Measurements from ENCODE around the gene MOB1A. TPM values are rescaled to one million over a fixed set of nuclear protein-coding genes. Genes with fewer than 3 reads are reported as not detected.
"Not testable (repeated sequence)": the region's sequence is repeated elsewhere in the genome, so short reads cannot be mapped to it uniquely, and the experiment has no call there.

The MOB1A gene
- 109 TPM for total RNA-seq
- long read RNA-seq, full-length matches to known transcripts = 72 of 85 reads
- long read RNA-seq, partial matches to known transcripts = 0 of 85 reads
- long read RNA-seq, other reads (novel, unspliced or antisense) = 13 of 85 reads

DNA sequence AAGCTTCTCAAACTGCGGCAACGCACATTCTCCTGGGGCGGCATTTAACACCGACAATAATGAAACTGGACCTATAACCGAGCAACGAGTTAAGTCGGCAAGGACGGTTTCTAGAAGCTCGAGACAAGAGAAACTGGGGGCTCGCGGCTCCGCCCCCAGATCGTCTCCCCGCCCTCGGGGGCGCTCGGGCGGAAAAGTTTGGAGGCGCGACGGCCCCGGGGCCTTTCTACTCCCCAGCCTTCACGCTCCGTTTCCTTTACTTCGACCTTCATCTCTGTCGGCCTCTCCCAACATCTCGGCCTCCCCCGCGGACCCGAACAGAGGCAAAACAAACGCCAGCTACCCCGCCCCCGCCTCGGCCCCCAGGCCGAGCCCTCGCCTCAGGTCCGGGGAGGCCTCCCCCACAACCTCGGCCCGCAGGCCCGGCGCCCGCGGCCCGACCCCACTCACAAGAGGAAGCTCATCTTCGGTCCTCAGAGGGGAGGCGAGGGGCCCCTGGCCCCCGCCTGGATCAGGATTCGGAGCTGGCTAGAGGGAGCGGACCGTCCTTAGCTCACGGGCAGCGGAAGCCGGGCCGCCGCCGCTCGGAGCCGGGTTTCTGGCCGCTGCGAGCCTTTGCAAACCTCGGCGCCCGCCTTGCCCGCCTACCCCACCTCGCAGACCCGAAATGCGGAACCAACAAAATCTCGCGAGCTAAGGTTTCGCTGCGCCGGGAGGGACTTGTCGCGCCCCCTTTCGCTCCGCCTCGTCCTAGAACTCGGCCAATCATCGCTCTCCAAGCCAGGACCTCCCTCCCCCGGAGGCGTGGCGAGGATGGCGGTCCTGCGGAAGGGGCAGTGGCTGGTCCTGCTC, at the start of gene MOB1A:
MOB1A (minus strand) TSS at position 669 of the 852 bp plus-strand sequence; CDS start at position 464, 205 bp downstream.
- DNase-seq (ENCODE audit: low spot score) = peak; percentile 98

DNA sequence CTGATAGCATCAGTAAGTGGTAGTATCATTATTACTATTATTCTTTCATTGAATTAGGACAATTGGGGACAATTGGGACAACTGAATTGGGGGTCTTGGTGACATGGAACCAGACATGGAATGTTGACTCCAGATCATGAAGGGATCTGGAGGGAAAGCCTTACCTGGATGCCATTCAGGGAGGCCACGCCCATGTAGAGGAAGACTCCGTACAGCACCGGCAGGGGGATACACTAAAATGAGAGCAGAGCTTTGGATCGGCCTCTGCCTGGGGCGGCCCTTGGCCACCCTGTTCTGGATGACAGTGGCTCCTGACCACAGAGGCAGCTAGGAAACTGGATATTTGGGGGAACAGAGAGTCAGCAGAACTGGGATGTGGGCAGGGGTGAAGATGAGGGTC, 49.0 kb upstream of the MOB1A start:
- no peak for DNase-seq (ENCODE audit: low spot score)

DNA sequence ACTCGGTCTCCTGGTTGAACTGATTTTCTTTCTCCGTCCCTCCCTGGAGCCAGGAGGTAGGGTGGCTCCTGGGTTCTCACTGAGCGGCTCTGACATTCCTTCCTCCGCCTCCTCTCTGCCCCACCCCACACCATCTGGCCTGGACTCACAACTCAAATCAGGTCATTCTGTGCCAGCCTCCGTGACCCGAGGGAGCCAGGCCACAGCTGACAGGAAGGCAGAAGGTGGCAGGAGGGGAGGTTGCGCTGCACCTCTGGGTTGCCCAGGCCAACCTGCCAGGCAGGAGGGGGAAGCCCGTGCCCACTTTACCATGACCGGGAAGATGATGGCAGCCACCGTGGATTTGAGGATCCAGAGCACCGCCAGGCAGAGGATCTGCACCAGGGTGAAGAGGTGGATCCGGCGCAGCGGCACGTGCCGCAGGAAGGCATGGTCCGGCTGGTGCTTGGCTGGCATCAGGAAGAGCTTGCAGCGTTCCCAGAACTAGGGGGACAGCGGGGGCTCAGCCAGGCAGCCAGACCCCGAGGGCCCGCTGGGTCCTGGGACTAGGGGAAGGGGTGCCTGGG, 48.1 kb upstream of the MOB1A start:
- DNase-seq (ENCODE audit: low spot score) = no peak

DNA sequence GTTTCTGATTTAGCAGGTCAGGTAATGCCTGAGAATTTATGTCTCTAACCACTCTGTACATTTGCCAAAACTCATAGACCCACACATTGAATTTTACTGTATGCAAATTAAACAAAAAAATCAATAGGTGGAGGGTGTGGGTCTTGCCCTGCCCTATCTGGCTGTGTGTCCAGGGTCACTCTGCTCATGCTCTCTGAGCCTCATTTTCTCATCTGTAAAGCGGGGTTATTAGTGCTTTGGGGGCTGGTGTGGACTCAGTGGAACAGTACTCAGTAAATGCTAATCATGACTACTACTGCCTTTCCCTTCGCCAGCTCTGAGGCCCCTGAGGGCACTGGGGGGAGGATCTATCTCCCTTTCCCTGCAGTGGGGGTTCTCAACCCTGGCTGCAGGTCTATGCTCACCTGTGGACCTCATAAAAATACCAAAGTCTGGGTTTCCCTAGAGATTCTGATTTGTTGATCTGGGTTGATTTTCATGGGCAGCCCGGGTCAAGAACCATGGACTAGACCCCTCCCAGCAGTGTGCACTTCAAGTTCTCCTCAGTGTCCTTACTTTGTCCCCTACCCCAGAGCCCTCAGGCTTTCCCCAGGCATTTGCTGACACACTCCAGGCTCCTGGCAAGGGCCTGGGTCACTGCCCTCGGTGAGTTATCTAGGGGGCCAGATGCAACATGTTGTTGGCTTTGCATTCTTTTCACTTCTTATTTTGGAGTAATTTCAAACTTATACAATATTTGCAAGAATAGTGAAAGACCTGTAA, 47.2 kb upstream of the MOB1A start:
- no peak for DNase-seq (ENCODE audit: low spot score)

DNA sequence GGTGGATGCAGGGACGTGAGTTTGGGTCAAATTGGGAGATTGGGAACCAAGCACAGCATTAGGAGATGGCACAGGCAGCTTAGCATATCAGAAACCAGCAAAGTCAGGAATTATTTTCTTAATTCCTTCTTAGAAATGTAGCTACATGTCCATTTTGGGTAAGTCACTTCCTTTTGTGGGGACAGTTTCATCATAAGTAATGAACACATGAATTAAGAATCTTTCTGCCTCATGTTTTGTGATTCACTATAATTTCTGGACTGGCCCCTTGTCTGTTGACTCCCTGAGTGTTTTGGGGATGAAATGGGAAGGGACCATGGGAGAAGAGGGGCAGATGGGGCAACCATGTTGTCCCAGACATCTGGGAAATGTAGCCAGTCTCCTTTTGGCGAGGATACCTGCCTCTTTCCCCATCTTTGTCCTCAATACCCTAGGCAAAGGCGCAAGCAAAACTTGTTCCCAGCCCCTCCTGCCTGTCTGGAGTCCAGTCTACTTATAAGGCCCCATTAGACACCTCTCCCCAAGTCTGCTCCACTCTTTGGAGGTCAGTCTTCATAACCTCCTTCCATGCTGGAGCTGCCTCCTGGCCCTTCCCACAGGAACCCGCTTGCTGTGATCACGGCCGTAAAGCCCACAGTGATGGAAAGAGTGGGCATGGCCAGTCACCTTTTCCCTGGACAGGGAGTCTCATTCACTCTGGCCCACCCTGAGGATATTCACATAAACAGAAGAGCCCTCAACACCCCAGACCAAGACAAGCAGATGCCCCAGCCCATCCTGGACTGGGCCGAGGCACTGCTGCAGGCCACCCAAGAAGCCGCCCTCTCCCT, 45.5 kb upstream of the MOB1A start:
- DNase-seq (ENCODE audit: low spot score) = peak; percentile 81

DNA sequence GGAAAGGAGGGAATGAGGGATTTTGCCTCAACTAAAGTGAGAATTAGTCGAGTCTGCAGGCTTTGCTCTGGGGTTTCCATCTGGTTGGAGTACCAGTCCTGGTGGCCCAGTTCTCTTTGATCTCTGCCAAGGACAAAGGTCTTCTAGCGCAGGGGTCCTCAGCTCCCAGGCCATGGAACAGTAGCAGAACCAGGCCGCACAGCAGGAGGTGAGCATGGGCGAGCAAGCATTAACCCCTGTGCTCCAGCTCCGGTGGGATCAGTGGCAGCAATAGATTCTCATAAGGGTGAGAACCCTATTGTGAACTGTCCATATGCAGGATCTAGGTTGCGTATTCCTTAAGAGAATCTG, 43.6 kb upstream of the MOB1A start:
- DNase-seq (ENCODE audit: low spot score) = no peak

DNA sequence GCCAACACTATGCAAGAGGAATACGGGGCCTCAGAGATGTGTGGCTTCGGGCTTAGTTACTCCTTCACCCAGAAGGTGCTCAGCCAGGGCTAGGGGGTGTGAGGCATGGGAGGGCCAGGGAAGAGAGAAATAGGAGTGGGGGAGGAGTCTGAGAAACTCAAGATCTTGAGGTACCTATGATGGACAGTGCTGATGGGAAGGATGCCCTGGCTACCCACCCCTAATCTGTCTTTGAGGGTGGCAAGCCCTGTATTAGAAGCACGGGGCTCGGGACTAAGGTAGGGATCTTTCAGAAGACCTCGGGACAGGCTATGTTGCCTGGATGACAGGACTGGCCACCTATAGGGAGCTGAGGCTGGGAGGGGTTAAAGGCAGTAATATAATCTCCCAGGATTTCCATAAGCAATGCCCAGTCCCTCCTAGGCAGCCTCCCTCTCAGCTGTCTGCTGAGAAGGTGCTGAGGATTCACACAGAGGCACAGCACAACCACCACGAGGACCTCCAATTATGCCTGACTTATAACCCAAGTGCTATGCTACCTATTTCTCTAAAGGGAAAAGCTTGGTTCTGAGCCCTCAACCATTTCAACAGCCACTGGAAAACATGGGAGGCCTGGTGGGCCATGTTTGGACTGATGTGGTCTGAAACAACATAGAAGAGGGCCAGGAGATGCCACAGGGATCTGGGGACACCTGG, 43.1 kb upstream of the MOB1A start:
- no peak for DNase-seq (ENCODE audit: low spot score)

DNA sequence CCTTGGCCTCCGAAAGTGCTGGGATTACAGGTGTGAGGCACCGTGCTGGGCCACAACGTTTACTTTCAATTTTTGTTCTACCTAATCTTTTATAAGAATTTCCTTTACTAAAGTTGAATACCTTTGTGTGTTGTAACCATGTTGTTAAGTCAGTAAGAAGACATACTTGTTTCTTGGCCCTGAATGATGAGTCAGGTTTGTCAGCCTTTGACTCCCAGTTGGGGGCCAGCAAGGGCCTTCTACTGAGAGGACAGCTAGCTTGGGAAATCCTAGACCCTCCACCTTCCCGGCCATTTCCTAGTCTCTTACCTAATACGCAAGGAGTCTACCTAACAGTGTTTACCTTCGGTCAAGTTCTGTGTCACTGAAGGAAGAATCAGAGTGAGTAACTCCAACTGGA, 42.4 kb upstream of the MOB1A start:
- no peak for DNase-seq (ENCODE audit: low spot score)

DNA sequence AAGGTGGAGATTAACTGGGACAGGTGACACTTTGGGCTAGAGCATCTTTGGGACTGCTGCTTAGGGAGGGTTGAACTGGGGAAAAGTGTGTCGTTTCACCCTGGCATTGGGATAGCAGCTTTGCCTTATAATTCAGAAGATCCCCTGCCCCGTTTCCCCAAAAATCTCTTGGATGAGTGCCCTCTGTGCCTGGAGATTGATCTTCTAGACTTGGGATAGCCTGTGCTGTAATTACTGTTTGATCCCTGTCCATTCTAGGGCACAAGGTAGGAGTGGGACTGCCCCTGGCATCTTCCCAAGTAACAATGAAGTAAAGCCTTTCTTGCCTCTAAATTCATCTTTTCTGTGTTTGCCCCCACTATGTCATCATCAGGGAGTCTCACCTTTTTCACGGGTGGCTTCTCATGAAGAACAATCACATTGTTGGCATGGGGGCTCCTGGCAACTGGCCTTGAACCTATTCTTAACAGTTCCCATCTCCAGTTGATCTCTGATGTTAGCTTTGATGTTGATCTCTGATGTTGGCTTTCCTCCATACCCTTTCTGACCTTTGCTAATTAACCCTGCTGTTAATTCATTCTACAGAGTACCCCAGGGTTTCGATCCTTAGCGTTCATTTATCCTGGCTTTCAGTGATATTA, 41.3 kb upstream of the MOB1A start:
- no peak for DNase-seq (ENCODE audit: low spot score)

DNA sequence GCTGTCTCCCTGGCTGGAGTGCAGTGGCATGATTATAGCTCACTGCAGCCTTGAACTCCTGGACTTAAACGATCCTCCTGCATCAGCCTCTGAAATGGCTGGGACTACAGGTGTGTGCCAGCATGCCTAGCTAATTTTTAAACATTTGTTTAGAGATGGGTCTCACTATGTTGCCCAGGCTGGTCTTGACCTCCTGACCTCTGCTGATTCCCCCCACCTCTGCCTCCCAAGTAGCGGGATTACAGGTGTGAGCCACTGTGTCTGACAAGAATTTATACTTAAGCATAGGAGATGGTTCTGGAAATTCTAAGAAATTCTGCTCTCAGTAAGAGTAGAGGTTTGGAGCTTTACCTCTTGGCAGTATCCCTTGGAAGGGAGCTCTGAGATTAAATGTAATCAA, 38.0 kb upstream of the MOB1A start:
- peak; percentile 20 for DNase-seq (ENCODE audit: low spot score)

DNA sequence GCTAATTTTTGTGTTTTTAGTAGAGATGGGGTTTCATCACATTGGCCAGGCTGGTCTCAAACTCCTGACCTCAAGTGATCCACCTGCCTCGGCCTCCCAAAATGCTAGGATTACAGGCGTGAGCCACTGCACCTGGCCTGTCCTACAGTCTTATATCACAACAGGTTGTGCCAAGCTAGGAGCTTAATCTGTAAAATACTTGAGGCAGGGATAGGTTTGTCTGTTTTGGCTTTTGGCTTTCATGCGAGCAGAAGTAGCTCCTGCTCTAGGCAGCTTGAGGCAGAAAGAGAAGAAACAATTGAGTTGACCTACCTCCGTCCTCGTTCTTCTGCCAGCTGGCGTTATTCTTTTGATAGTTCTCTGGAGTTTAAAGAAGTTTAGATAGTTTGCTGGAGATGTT, 37.1 kb upstream of the MOB1A start:
- not testable (repeated sequence) for DNase-seq (ENCODE audit: low spot score)

DNA sequence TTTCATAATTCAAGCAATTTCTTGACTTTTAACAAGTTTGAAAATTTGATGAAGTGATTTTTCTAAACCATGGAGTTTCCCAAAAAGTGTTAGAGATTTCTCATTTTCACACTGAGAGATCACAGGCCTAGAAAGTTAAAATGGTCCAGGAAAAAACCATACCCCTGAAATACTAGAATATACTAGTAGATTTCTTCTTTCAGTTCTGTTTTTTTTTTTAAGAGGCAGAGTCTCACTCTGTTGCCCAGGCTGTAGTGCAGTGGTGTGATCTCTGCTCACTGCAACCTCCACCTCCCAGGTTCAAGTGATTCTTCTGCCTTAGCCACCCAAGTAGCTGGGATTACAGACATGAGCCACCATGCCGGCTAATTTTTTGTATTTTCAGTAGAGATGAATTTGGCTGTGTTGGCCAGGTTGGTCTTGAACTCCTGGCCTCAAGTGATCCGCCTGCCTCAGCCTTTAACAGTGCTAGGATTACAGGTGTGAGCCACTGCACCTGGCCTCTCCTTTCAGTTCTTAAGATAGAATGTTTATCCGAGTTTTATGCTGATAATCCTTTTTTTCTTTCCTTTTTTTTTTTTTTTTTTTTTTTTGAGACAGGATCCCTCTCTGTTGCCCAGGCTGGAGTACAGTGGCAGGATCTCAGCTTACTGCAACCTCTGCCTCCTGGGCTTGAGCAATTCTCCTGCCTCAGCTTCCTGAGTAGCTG, 34.2 kb upstream of the MOB1A start:
- no peak for DNase-seq (ENCODE audit: low spot score)

DNA sequence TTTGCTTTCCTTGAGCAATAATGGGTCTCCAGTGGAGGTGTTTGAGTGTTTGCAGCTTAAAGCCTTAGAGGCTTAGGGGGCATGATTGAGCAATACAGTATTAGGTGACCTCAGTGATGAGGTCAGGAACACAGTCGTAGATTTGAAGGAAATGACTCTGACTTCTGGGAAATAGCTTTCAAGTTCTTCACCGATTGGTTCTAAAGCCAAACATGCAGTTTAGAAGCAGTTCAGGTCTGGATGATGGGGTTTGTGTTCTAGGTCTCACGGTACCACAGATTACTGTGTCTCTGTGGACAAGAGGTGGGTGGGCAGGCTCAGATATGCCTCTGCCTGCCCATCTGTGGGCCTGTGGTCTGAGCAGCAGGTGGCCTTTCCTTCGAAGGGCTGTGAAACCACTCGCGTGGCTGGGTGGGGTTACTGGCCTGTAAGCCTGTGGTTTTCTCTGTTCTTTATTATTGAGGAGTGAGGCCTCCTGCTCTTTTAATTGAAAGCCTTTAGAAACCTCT, 27.6 kb upstream of the MOB1A start:
- peak; percentile 81 for DNase-seq (ENCODE audit: low spot score)

DNA sequence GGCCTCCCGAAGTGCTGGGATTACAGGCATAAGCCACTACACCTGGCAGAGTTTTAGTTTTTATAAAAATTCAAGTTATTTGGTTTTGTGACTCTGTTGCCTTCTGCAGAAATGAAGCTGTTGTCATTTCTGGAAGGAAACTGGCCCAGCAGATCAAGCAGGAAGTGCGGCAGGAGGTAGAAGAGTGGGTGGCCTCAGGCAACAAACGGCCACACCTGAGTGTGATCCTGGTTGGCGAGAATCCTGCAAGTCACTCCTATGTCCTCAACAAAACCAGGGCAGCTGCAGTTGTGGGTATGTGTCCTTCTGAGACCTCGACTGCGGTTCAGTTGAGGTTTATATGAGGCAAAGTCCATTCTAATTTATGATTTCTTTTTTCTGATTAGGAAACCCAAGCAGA, 26.9 kb upstream of the MOB1A start:
- DNase-seq (ENCODE audit: low spot score) = peak; percentile 65

DNA sequence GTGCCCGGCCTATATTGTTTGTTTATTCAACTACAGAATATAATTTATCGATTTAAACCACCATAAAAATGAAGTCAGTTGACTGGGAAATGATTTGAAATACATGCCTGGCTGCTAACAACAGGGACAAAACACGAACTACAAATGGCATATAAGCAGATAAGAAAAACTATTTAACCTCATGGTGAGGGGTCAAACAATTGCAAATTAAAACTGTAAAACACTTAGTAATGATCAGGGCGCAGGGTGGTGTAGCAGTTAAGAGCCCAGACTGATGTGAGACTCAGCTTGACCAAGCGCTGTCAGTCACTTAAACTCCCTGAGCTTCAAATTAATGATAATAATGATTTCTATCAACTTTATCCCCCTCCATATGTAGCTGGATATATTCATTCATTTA, 26.4 kb upstream of the MOB1A start:
- peak; percentile 47 for DNase-seq (ENCODE audit: low spot score)

DNA sequence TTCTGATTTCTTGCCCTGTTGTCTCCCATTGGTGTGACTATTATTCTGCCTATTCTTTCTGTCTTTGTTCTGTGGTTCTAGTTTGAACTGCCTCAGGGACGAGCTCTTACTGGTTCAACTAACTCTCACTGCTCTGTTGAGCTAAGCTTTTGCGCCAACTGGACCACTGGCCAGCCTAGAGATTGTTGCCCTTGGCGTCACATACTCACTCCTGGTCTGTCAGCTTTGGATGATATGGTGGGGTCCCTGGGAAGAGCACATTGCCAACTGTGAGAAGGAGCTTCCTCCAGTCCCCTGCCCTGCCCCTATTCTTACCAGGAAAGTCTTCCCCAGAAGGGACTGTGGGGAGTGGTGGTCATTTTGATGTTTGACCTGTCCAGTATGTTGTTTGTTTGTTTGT, 25.8 kb upstream of the MOB1A start:
- DNase-seq (ENCODE audit: low spot score) = no peak

DNA sequence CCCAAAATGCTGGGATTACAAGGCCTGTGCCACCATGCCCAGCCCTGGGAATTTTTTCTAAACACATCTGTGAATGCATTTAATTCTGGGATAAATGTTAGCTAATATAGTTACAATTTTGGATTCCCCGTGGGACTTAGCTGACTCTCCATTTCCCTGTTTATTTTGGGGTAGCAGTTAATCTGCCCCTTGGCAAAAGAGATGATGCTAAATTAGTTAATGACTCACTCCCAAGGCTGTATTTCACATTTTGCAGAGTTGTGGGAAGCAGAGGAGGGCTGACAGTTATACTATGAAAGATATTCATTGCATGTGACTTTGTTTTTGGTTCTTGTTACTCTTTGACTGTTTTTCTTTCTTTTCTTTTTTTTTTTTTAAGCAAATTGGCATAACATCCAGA, 22.9 kb upstream of the MOB1A start:
- no peak for DNase-seq (ENCODE audit: low spot score)

DNA sequence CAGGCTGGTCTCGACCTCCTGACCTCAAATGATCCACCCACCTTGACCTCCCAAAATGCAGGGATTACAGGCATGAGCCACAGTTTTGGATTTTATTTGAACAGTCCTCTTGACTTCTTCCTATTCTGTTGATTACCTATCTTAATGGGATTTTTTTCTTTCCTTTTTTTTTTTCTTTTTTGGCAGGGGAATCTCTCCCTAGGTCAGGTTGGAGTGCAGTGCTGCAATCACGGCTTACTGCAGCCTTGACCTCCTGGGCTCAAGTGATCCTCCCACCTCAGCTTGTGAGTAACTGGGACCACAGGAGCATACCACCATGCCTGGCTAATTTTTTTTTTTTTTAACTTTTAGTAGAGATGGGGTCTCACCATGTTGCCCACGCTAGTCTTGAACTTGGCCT, 22.5 kb upstream of the MOB1A start:
- DNase-seq (ENCODE audit: low spot score) = no peak

DNA sequence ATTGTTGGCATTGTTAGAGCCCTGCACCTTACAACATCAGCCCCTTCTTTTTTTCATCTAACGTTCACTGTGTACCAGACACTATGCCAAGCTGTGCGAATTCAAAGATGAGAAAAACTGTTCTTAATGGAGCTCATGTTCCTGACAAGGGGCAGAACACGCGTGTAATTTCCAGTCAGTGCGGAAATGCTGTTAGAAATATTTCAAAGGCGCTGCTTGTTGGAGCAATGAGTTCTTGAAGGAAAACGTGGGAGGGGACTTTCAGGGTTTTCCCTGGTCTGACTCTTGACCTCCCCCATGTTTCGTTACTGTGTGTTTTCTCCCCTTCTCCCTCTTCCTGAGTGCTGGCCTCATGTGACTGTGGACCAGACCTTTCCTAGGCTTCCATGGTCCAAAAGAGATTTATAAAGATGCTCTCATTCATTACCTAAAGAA, 21.2 kb upstream of the MOB1A start:
- no peak for DNase-seq (ENCODE audit: low spot score)
